Heart right ventricle (tissue), 16 donors: ENCODE data around the gene MIDN. TPM values are rescaled to one million over a fixed set of nuclear protein-coding genes. Genes with fewer than 3 reads are reported as not detected.
"Not testable (repeated sequence)": the region's sequence is repeated elsewhere in the genome, so short reads cannot be mapped to it uniquely, and the experiment has no call there.

ENCODE experiments used
- ATAC-seq, 8 donors: fragments of 200-7000 bp; cut with Tn5 transposase; one replicate each; pipeline ENCODE4 v1.9.1; 2020; ENCODE audit warnings: mild to moderate bottlenecking in 8 of 8, moderate library complexity in 8 of 8, moderate number of reproducible peaks in 1 of 8
- DNase-seq, 2 donors: peaks; one replicate each; pipeline ENCODE4 v3.0.0-alpha.2; 2020
- H3K27ac ChIP-seq, 10 donors: fragments of 200-600 bp; sonication (generic) in 2 of 10; one replicate each; pipeline versions ENCODE4 v1.5.0 to v1.8.0; 2020 to 2022; ENCODE audit warnings: mild to moderate bottlenecking in 3 of 10
- H3K27me3 ChIP-seq, 7 donors: fragments of 200-600 bp; one replicate each; pipeline ENCODE4 v1.8.0; 2021 to 2022; ENCODE audit warnings: mild to moderate bottlenecking in 2 of 7
- H3K36me3 ChIP-seq, 9 donors: fragments of 200-600 bp; sonication (generic) in 1 of 9; one replicate each; pipeline versions ENCODE4 v1.5.0 to v1.8.0; 2020 to 2022; ENCODE audit warnings: mild to moderate bottlenecking in 2 of 9
- H3K4me1 ChIP-seq, 9 donors: fragments of 200-600 bp; sonication (generic) in 1 of 9; one replicate each; pipeline versions ENCODE4 v1.5.0 to v1.8.0; 2020 to 2022; ENCODE audit warnings: mild to moderate bottlenecking in 4 of 9
- H3K4me3 ChIP-seq, 10 donors: fragments of 200-600 bp; sonication (generic) in 2 of 10; one replicate each; pipeline versions ENCODE4 v1.5.0 to v1.8.0; 2020 to 2022; ENCODE audit warnings: mild to moderate bottlenecking in 7 of 10, moderate library complexity in 2 of 10
- H3K9me3 ChIP-seq, 11 donors: fragments of 200-600 bp in 10 of 11; sonication (generic) in 2 of 11; one replicate each; pipeline versions ENCODE4 v1.5.0 to v1.8.0; 2013 to 2022; ENCODE audit warnings: mild to moderate bottlenecking in 2 of 11, control low read depth in 1 of 11, moderate library complexity in 1 of 11
- CTCF ChIP-seq, 9 donors: fragments of 200-600 bp; sonication (generic) in 2 of 9; IDR thresholded peaks; one replicate each; pipeline versions ENCODE4 v1.5.0 to v1.8.0; 2021 to 2022; ENCODE audit warnings: antibody characterized with exemption in 9 of 9, mild to moderate bottlenecking in 5 of 9, moderate library complexity in 1 of 9
- WGBS, 2 donors: extraction: QIAGEN DNeasy Blood & Tissue Kit; methylation state at CpG; one replicate each; pipeline ENCODE4 v1.1.7; 2013; ENCODE audit warnings: inconsistent platforms in 1 of 2; 5-methylcytosine and 5-hydroxymethylcytosine counted together
- intact Hi-C, 10 donors: fragments of 100-400 bp; cut with DNase I; formaldehyde crosslinking; loops; one replicate each; pipeline versions ENCODE4 v1.11.1 to v1.14.2; 2022
- polyA plus RNA-seq, 2 donors: library from polyadenylated mRNA; stranded (reverse); fragments of 200-250 nt; gene quantifications; one replicate each; pipeline ENCODE4 v1.2.3, GENCODE V29; 2013
- total RNA-seq, 10 donors: library from RNA; stranded (reverse); fragmentation: NEBNext Ultra II Directional in 3 of 10; extraction: Animal tissue kit (Norgen Biotek cat#: 25700) in 3 of 10; gene quantifications; one replicate each; pipeline versions ENCODE4 v1.2.1 to v1.2.4, GENCODE V29; 2021 to 2023
- donor health status: Arrhythmogenic right ventricular cardiomyopathy.
- donor health status: ischemic (EF 13 %, LVEDD 7.1; RV severe dilation, severe dysfunction).
- donor health status: healthy with polysubstance abuse.
- donor health status: DM: no; HTN: yes; CAD: no.
- donor health status: DM: no; HTN: no; CAD: no.
- donor health status: ischemic (EF 25% LVEDD 6.9; RV normal size, moderate dysfunction).
- donor health status: ischemic (EF 25% LVEDD 5.7; RV mildly dilated, moderate dysfunction).
- donor health status: healthy.
- donor health status: DM: yes; HTN: yes; CAD: no.
- donor health status: Ischemic cardiomyopathy.
- donor health status: ischemic (EF 35%, LVEDD 5.7; RV mildly dilated, moderate dysfunction).
- donor health status: nonischemic (EF 11% LVEDD 7.7; RV severe dilation, severe dysfunction).
- donor health status: DM: yes; HTN: yes; CAD: no.
- donor health status: PGD.
- donor health status: ischemic (EF 29% LVEDD 5.4; RV normal size, mild dysfunction).
- donor health status: nonischemic (EF 23%, LVEDD 6.1; RV moderate dilation, normal function).

MIDN gene
- total and polyA plus RNA-seq, 12 donors = 22.7 to 236 (median 63.7) TPM

GRCh38 chr19:1302533-1303239 lies 54.3 kb downstream of the MIDN start:
- Histone ChIP-seq H3K36me3 (no peaks in the 10 kb centered on the region), H3K27ac (no peak overlapping the region), H3K4me3 (no peak overlapping the region), H3K27me3 (peaks cover 0 to 6% (median 0%) of the 10 kb centered on the region in 7 donors), H3K9me3 (no peaks in the 10 kb centered on the region), H3K4me1 (no peaks in the 10 kb centered on the region)
- WGBS, 2 donors = 69 to 71% methylated on average over 36 of the region's 36 CpGs
- no peak for TF ChIP-seq CTCF (IDR thresholded peaks at IDR 0.05)
- ATAC-seq (no peak), DNase-seq (no peak)
- intact Hi-C loops = no loop called here

- Histone ChIP-seq H3K4me1 (no peaks in the 10 kb centered on the region), H3K27me3 (peaks cover 0 to 7% (median under 1%) of the 10 kb centered on the region in 7 donors), H3K27ac (no peak overlapping the region), H3K4me3 (no peak overlapping the region), H3K9me3 (no peaks in the 10 kb centered on the region), H3K36me3 (no peaks in the 10 kb centered on the region)
- no peak for DNase-seq
- 90 to 91% methylated on average over 28 of the region's 28 CpGs for WGBS, 2 donors
- ATAC-seq = peak in 2 of 8 donors; percentile 28 to 56
- intact Hi-C loops = no loop called here
- no peak for TF ChIP-seq CTCF (IDR thresholded peaks at IDR 0.05)
These were observed 56.0 kb downstream of the MIDN start for GRCh38 chr19:1304197-1304924.

- H3K27ac ChIP-seq, DNase-seq, ATAC-seq, H3K4me3 ChIP-seq, H3K36me3 ChIP-seq, H3K9me3 ChIP-seq, H3K4me1 ChIP-seq, intact Hi-C loops: not testable (repeated sequence)
- H3K27me3 ChIP-seq = peaks cover 0 to 12% (median 7%) of the 10 kb centered on the region in 7 donors
- WGBS, 2 donors = 86 to 87% methylated on average over 9 of the region's 9 CpGs
These were observed 57.0 kb downstream of the MIDN start for GRCh38 chr19:1305354-1305753.

GRCh38 chr19:1307320-1307719 lies 58.9 kb downstream of the MIDN start:
- no peak overlapping the region for H3K4me3 ChIP-seq

More at GRCh38 chr19:1307320-1307719, 58.9 kb downstream of the MIDN start:
- Histone ChIP-seq H3K9me3 (no peaks in the 10 kb centered on the region), H3K27ac (no peak overlapping the region), H3K27me3 (peaks cover 0 to 28% (median 15%) of the 10 kb centered on the region in 7 donors), H3K4me1 (no peaks in the 10 kb centered on the region), H3K36me3 (no peaks in the 10 kb centered on the region)
- intact Hi-C loops = no loop called here
- no peak for TF ChIP-seq CTCF (IDR thresholded peaks at IDR 0.05)
- ATAC-seq (no peak), DNase-seq (no peak)
- 94 to 95% methylated on average over 37 of the region's 38 CpGs for WGBS, 2 donors
